A673 (cell line): Measurements from ENCODE around the gene PTCH1.

ENCODE experiments used
- CTCF ChIP-seq: fragments of 300-800, 200-600 bp; sonication (generic); conservative IDR thresholded peaks from 2 replicates; pipeline ENCODE4 v1.5.1; 2017; ENCODE audit warnings: low read depth, mild to moderate bottlenecking, antibody characterized with exemption, low read length, moderate library complexity, mixed read lengths
- EZH2 ChIP-seq: fragments of 200-600 bp; sonication (generic); IDR thresholded peaks from 2 replicates; pipeline ENCODE4 v1.6.1; 2017; ENCODE audit warnings: borderline replicate concordance, low read depth, mild to moderate bottlenecking, mixed read lengths, antibody characterized with exemption, low read length; ENCODE audit not compliant: poor library complexity, severe bottlenecking

DNA sequence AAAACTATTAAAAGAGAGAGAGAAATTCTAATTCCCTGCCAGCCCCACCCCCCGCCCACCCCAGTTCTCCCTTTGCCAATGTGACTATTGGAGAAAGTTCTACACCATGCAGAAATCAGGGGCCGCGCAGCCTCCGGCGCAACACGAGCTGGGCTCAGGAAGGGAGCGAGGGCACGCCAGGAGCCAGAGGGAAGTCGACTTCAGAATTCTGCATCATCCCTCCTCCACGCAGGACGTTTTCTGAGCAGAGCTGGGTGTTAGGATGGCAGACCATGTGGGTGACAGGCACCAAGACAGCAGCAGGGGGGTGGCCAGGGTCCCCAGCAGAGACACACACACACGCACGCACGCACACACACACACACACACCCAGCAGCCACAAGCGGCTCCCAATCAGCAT lies 72.6 kb downstream of the PTCH1 start:
- TF ChIP-seq CTCF (no peak), EZH2 (no peak)
